OCI-LY1 (cell line): Measurements from ENCODE around the gene ALG3.

ENCODE experiments used
- H2AFZ ChIP-seq: fragments of 200-600 bp; sonication (generic), shearing (Covaris generic); 2 replicates; pipeline ENCODE4 v1.6.0; 2014; ENCODE audit warnings: antibody characterized with exemption, mild to moderate bottlenecking, low read length
- H3F3A ChIP-seq: fragments of 200-600 bp; sonication (generic), shearing (Covaris generic); 2 replicates; pipeline ENCODE4 v1.6.0; 2014; ENCODE audit warnings: mild to moderate bottlenecking, antibody characterized with exemption, low read length, moderate library complexity; ENCODE audit not compliant: insufficient read depth
- H3K27ac ChIP-seq: fragments of 200-600 bp; sonication (generic); 2 replicates; pipeline ENCODE4 v1.5.1; 2014; ENCODE audit warnings: low read length, mixed run types, mild to moderate bottlenecking, low read depth; ENCODE audit not compliant: poor library complexity, severe bottlenecking
- H3K27me3 ChIP-seq: fragments of 200-600 bp; sonication (generic); 2 replicates; pipeline ENCODE4 v1.6.0; 2014; ENCODE audit warnings: antibody characterized with exemption, mild to moderate bottlenecking, low read length, moderate library complexity; ENCODE audit not compliant: insufficient read depth
- H3K36me3 ChIP-seq: fragments of 200-600 bp; sonication (generic); 2 replicates; pipeline ENCODE4 v1.6.1; 2014; ENCODE audit warnings: mild to moderate bottlenecking, antibody characterized with exemption, low read length, moderate library complexity, mixed read lengths; ENCODE audit not compliant: insufficient read depth
- H3K4me1 ChIP-seq: fragments of 200-600 bp; sonication (generic); 2 replicates; pipeline ENCODE4 v1.5.1; 2014; ENCODE audit warnings: mild to moderate bottlenecking, low read length, moderate library complexity; ENCODE audit not compliant: insufficient read depth, severe bottlenecking
- H3K4me2 ChIP-seq: fragments of 200-600 bp; sonication (generic), shearing (Covaris generic); 2 replicates; pipeline ENCODE4 v1.6.1; 2014; ENCODE audit warnings: low read length
- H3K4me3 ChIP-seq: fragments of 200-600 bp; sonication (generic); 2 replicates; pipeline ENCODE4 v1.5.1; 2014; ENCODE audit warnings: low read length, low read depth, mild to moderate bottlenecking, mixed read lengths; ENCODE audit not compliant: poor library complexity, severe bottlenecking
- H3K79me2 ChIP-seq: fragments of 200-600 bp; shearing (Covaris generic); 2 replicates; pipeline ENCODE4 v1.6.1; 2016; ENCODE audit warnings: mixed run types, low read length, mixed read lengths; ENCODE audit not compliant: insufficient read depth
- H3K9ac ChIP-seq: fragments of 200-600 bp; sonication (generic), shearing (Covaris generic); 2 replicates; pipeline ENCODE4 v1.6.1; 2014; ENCODE audit warnings: mild to moderate bottlenecking, low read length, mixed read lengths
- H3K9me2 ChIP-seq: fragments of 200-600 bp; sonication (generic), shearing (Covaris generic); 2 replicates; pipeline ENCODE4 v1.6.1; 2014; ENCODE audit warnings: low read depth, mild to moderate bottlenecking, low read length, mixed read lengths
- H3K9me3 ChIP-seq: fragments of 200-600 bp; shearing (Covaris generic); 2 replicates; pipeline ENCODE4 v1.6.1; 2014; ENCODE audit warnings: low read length, mixed read lengths
- H4K20me1 ChIP-seq: fragments of 200-600 bp; sonication (generic), shearing (Covaris generic); 2 replicates; pipeline ENCODE4 v1.6.0; 2016; ENCODE audit warnings: mild to moderate bottlenecking, low read length; ENCODE audit not compliant: insufficient read depth
- CTCF ChIP-seq: fragments of 200-600 bp; sonication (generic), shearing (Covaris generic); IDR thresholded peaks from 2 replicates; pipeline ENCODE4 v1.5.1; 2017; ENCODE audit warnings: mild to moderate bottlenecking, antibody characterized with exemption, low read length, moderate library complexity, mixed read lengths
- EZH2 ChIP-seq: fragments of 200-600 bp; sonication (generic), shearing (Covaris generic); IDR thresholded peaks from 2 replicates; pipeline ENCODE4 v1.8.0; 2017; ENCODE audit warnings: borderline replicate concordance, mixed run types, mild to moderate bottlenecking, antibody characterized with exemption, low read length, moderate library complexity, mixed read lengths

Gene ALG3

GRCh38 chr3:184235381-184236032 lies 13.3 kb downstream of the ALG3 start:
- Histone ChIP-seq H3K9me2 (no peaks in the 10 kb centered on the region), H3K9ac (no peak overlapping the region), H3K4me1 (no peaks in the 10 kb centered on the region), H3F3A (no peaks in the 10 kb centered on the region), H3K4me2 (no peak overlapping the region), H3K27ac (no peak overlapping the region), H3K27me3 (peaks cover 9% of the 10 kb centered on the region), H3K9me3 (no peaks in the 10 kb centered on the region), H2AFZ (no peak overlapping the region), H3K36me3 (no peaks in the 10 kb centered on the region), H3K79me2 (no peaks in the 10 kb centered on the region), H4K20me1 (no peaks in the 10 kb centered on the region), H3K4me3 (no peak overlapping the region)
- no peak for TF ChIP-seq CTCF
- TF ChIP-seq EZH2: no peak

DNA sequence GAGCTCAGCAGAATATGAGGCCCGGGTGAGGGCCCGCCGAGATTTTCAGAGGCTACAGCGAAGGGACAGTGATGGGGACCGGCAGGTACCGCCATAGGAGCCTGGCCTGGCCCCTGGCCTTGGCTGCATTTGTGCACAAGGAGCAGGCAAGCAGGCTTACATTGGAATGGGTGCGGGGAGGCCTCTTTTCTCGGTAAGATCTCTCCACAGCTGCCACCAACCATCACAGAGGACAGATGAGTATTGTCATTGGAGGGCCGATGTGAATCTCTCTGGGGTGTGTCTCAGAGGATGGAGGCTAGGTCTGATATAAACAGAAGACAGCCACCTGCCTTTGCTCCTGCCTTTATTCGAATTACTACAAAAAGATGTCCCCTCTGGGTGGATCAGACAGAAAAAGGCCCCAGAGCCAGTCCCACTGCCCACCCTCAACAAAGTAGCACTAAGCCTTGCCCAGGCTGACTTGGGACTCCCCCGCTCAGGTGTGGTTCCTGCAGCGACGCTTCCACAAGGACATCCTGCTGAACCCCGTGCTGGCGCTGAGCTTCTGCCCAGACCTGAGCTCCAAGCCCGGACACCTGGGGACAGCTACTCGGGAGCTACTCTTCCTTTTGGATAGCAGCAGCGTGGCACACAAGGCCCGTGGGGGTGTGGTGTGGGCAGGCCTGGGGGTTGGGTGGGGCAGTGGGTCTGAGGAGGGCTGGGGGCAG lies 13.9 kb downstream of the ALG3 start:
- no peaks in the 10 kb centered on the region for H3F3A ChIP-seq
- H3K36me3 ChIP-seq: no peaks in the 10 kb centered on the region
- H3K79me2 ChIP-seq: no peaks in the 10 kb centered on the region
- H2AFZ ChIP-seq: no peak overlapping the region
- H3K4me2 ChIP-seq: no peak overlapping the region
- H3K9ac ChIP-seq: no peak overlapping the region
- H3K9me2 ChIP-seq: no peaks in the 10 kb centered on the region
- no peak overlapping the region for H3K27ac ChIP-seq
- no peaks in the 10 kb centered on the region for H3K9me3 ChIP-seq
- peaks cover 9% of the 10 kb centered on the region for H3K27me3 ChIP-seq
- no peaks in the 10 kb centered on the region for H4K20me1 ChIP-seq
- TF ChIP-seq EZH2 (no peak), CTCF (no peak)
- H3K4me3 ChIP-seq: no peak overlapping the region
- peaks cover 4% of the 10 kb centered on the region for H3K4me1 ChIP-seq

- TF ChIP-seq CTCF (no peak), EZH2 (no peak)
- Histone ChIP-seq H3K27ac (no peak overlapping the region), H3K4me2 (no peak overlapping the region), H3K27me3 (peaks cover 9% of the 10 kb centered on the region), H3K9me2 (no peaks in the 10 kb centered on the region), H4K20me1 (no peaks in the 10 kb centered on the region), H3K9me3 (no peaks in the 10 kb centered on the region), H3F3A (no peaks in the 10 kb centered on the region), H3K36me3 (no peaks in the 10 kb centered on the region), H3K9ac (no peak overlapping the region), H3K4me3 (no peak overlapping the region), H3K4me1 (peaks cover 9% of the 10 kb centered on the region), H2AFZ (no peak overlapping the region), H3K79me2 (no peaks in the 10 kb centered on the region)
Measured at GRCh38 chr3:184234224-184234623, 14.5 kb downstream of the ALG3 start.
